Fibroblast of pulmonary artery (primary cell): Measurements from ENCODE around the gene GPR55.

Source experiments
- DNase-seq: peaks from one replicate; pipeline ENCODE4 v3.0.0-alpha.2; 2010; ENCODE audit warnings: low read depth
- H3K4me3 ChIP-seq: replicated peaks from 2 replicates; pipeline ENCODE4 v1.5.1; 2011; ENCODE audit warnings: low read depth, mild to moderate bottlenecking, control low read depth, low read length, moderate library complexity
- CTCF ChIP-seq: IDR thresholded peaks from 2 replicates; pipeline ENCODE4 v1.5.1; 2011; ENCODE audit warnings: mild to moderate bottlenecking, control low read depth, low read length, inconsistent platforms; ENCODE audit errors: missing control alignments

GPR55 gene

GRCh38 chr2:230877759-230878598 lies 47.1 kb downstream of the GPR55 start:
- TF ChIP-seq CTCF, result no peak
- no peak overlapping the region for H3K4me3 ChIP-seq
- DNase-seq, result no peak

GRCh38 chr2:230877116-230877758 lies 47.8 kb downstream of the GPR55 start:
- DNase-seq, result no peak
- no peak for TF ChIP-seq CTCF
- H3K4me3 ChIP-seq, result no peak overlapping the region

GRCh38 chr2:230875347-230876315 lies 49.4 kb downstream of the GPR55 start:
- no peak for DNase-seq
- TF ChIP-seq CTCF, result no peak
- H3K4me3 ChIP-seq, result no peak overlapping the region

- no peak overlapping the region for H3K4me3 ChIP-seq
- no peak for DNase-seq
- TF ChIP-seq CTCF, result no peak
These were observed 50.2 kb downstream of the GPR55 start for GRCh38 chr2:230874876-230875275.

GRCh38 chr2:230874456-230874855 lies 50.6 kb downstream of the GPR55 start:
- no peak for TF ChIP-seq CTCF
- H3K4me3 ChIP-seq, result no peak overlapping the region

GRCh38 chr2:230873661-230874401 lies 51.2 kb downstream of the GPR55 start:
- no peak for DNase-seq
- no peak overlapping the region for H3K4me3 ChIP-seq
- no peak for TF ChIP-seq CTCF

More at GRCh38 chr2:230874456-230874855, 50.6 kb downstream of the GPR55 start:
- no peak for DNase-seq
